Kidney epithelial cell (primary cell): ENCODE data around the gene RNF41. TPM values are rescaled to one million over a fixed set of nuclear protein-coding genes. Genes with fewer than 3 reads are reported as not detected.
A peak's percentile ranks its signal among the peaks of the same experiment; 100 is the strongest.

Experiments used
- DNase-seq: peaks from one replicate; pipeline ENCODE4 v3.0.0-alpha.2; 2010; ENCODE audit warnings: low read depth
- H3K27me3 ChIP-seq: 2 replicates; pipeline ENCODE4 v1.6.0; 2011; ENCODE audit warnings: low read length; ENCODE audit not compliant: control insufficient read depth, insufficient read depth
- H3K36me3 ChIP-seq: 2 replicates; pipeline ENCODE4 v1.5.1; 2011; ENCODE audit warnings: low read length; ENCODE audit not compliant: control insufficient read depth, insufficient read depth
- H3K4me3 ChIP-seq: 2 replicates; pipeline ENCODE4 v1.5.1; 2011; ENCODE audit warnings: low read depth, mild to moderate bottlenecking, control low read depth, low read length
- total RNA-seq: library from RNA; depleted of rRNA; stranded (reverse); fragments of >200 nt; gene quantifications from 2 replicates; pipeline ENCODE4 v1.2.3, GENCODE V29; 2015
- TF ChIP-seq, protein P1 (sequence below): IDR thresholded peaks from 2 replicates; pipeline ENCODE4 v1.5.1; 2011; ENCODE audit warnings: mild to moderate bottlenecking, moderate library complexity, low read length, control low read depth, inconsistent platforms; ENCODE audit not compliant: insufficient read depth, poor library complexity, severe bottlenecking

RNF41 gene
- total RNA-seq, 1 donor from 2014 or later, result 77.4 TPM

DNA sequence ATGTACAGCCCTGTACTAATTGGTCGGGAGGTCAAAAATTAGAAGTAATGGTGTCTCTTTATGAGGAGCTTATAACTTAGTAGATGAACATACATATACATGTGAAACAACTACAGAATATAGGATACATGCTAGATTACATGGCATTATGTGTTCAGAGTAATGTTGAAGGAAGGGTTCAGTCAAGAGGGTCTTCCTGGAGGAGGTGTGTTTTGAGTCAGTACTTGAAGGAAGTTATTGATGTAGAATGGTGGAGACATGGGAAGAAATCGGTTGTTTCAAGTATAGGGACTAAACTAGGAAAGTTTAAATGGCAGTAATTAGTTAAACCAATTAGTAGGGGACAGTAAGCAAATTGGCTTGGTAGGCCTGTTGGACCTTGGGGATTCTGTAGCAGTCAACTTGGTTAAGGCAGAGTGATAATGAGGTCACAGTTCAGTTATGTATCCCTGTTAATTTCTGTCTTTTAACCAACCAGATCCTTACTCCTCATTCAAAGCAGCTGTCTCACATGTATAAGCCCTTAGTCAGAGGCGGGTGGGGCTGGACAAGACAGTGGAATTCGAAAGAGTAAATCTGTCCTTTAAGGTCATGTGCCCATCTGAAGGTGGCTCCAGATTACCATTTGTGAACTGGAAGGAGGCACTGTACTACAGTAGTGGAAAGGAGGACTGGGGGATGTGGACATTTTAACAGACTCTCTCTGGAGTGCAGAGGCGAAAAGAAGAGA lies 39.9 kb upstream of the RNF41 start:
- Histone ChIP-seq H3K27me3 (no peaks in the 10 kb centered on the region), H3K36me3 (no peaks in the 10 kb centered on the region), H3K4me3 (no peak overlapping the region)
- TF ChIP-seq, protein P1, sequence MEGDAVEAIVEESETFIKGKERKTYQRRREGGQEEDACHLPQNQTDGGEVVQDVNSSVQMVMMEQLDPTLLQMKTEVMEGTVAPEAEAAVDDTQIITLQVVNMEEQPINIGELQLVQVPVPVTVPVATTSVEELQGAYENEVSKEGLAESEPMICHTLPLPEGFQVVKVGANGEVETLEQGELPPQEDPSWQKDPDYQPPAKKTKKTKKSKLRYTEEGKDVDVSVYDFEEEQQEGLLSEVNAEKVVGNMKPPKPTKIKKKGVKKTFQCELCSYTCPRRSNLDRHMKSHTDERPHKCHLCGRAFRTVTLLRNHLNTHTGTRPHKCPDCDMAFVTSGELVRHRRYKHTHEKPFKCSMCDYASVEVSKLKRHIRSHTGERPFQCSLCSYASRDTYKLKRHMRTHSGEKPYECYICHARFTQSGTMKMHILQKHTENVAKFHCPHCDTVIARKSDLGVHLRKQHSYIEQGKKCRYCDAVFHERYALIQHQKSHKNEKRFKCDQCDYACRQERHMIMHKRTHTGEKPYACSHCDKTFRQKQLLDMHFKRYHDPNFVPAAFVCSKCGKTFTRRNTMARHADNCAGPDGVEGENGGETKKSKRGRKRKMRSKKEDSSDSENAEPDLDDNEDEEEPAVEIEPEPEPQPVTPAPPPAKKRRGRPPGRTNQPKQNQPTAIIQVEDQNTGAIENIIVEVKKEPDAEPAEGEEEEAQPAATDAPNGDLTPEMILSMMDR, result no peak
- DNase-seq, result peak; percentile 69

DNA sequence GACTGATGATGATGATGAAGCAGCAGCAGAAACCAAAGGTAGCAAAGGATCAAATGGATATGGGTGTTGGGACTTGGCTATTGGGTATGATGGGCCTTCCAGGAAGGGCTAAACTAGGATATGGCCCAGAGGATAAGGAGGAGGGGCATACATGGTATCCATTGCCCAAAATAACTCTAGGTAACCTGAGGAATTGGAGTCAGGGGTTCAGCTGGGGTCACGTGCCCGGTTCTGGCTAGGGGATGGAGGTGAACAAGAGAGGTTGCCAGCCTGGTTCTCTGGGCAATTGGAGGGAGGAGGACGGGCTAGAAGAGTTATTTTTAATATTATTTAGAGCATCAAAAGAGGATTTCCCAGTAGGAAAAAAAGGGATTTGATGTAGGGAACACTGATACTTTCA lies 39.2 kb upstream of the RNF41 start:
- DNase-seq, result no peak
- Histone ChIP-seq H3K27me3 (no peaks in the 10 kb centered on the region), H3K36me3 (no peaks in the 10 kb centered on the region), H3K4me3 (no peak overlapping the region)
- TF ChIP-seq, protein P1, result no peak

DNA sequence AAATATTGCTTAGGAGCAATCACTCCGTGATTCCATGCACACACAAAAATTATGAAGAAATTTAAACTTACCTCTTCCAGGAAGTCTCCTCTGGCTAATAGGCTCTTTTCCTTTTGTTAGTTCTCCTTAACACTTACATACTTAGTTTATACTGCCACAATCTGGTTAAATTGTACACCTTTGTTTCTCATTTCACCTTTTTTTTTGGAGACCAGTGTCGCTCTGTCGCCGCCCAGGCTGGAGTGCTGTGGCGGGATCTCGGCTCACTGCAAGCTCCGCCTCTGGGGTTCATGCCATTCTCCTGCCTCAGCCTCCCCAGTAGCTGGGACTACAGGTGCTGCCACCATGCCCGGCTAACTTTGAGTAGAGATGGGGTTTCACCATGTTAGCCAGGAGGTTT lies 38.7 kb upstream of the RNF41 start:
- TF ChIP-seq, protein P1, result no peak
- no peak for DNase-seq
- Histone ChIP-seq H3K27me3 (no peaks in the 10 kb centered on the region), H3K36me3 (no peaks in the 10 kb centered on the region), H3K4me3 (no peak overlapping the region)

DNA sequence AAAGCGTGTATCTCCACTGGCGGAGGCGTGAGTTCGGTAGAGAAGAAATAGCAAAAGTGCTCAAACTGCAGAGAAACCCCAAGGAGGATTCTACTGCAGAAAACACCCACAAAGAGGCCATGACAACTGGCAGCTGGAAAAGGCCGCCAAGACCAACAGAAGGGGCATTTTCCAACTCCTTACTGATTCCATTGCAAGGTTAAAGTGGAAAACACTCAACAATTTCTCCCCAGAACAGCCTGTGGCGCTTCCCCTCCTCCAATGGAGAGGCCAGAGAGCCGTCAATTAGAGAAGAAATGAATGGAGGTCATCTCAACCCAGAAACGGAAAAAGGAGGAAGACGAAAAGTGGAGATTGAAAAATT lies 37.1 kb upstream of the RNF41 start:
- Histone ChIP-seq H3K36me3 (peaks cover 1% of the 10 kb centered on the region), H3K27me3 (no peaks in the 10 kb centered on the region), H3K4me3 (peak overlapping the region; percentile 67)
- DNase-seq, result no peak
- TF ChIP-seq, protein P1, result no peak

DNA sequence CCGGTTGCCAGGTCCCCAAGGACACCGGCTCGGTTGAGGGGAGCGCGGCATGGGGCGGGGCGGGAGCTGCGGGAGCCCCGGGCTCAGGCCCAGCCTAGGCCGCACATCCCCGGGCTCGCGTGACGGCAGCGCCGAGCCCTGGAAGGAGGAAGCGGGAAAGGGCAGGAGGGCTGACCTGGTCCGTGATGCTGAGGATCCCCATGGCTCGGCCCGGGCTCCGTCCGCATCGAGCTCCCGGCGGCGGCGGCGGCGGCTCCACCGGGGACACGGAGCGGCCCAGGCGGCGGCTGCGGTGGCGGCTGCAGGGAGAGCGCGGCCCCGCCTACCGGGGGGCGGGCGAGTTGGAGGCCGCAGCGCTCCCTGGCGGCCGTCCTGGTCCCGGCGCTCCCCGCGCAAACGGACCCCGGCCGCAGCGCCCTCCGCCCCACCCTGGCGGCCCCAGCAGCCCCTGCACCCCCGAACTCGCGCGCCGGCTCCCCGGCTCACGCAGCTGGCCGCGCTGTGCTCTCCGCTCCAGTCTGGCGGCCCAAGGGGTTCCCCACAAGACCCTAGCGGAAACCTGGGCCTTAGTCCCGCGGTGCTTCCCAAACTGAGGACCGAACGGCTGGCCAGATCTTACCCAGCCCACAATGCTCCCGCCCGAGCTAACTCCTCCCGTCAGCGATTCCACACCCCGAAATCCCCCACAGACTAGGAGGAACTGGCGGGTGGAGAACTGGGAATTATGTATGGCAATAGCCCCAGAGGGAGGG lies 36.5 kb upstream of the RNF41 start, which contains the start of gene ANKRD52:
TSS of gene ANKRD52 (minus strand) at position 317 of the 752 bp plus-strand sequence. CDS start at position 202, 115 bp downstream.
- H3K36me3 ChIP-seq, result peaks cover 3% of the 10 kb centered on the region
- TF ChIP-seq, protein P1, result peak; percentile 7
- H3K27me3 ChIP-seq, result no peaks in the 10 kb centered on the region
- no peak for DNase-seq
- peak within 1 kb of the TSS; percentile 91 for H3K4me3 ChIP-seq
